AG08395 (cell line): ENCODE results near the gene EDRF1.

Experiments
- DNase-seq: peaks from one replicate; pipeline ENCODE4 v3.0.0; 2012; ENCODE audit warnings: mixed read lengths, low spot score

EDRF1 gene

GRCh38 chr10:125788156-125789034 lies 68.9 kb downstream of the EDRF1 start:
- DNase-seq: no peak

- DNase-seq: no peak
These were observed 73.1 kb downstream of the EDRF1 start for GRCh38 chr10:125792342-125793300.

GRCh38 chr10:125795128-125795527 lies 75.6 kb downstream of the EDRF1 start:
- no peak for DNase-seq

- no peak for DNase-seq
These were observed 76.2 kb downstream of the EDRF1 start for GRCh38 chr10:125795637-125796190.

- DNase-seq: no peak
These were observed 77.9 kb downstream of the EDRF1 start for GRCh38 chr10:125797424-125797823.

GRCh38 chr10:125797994-125798662 lies 78.6 kb downstream of the EDRF1 start:
- no peak for DNase-seq

- DNase-seq: no peak
These were observed 80.1 kb downstream of the EDRF1 start for GRCh38 chr10:125799451-125800182.

- no peak for DNase-seq
These were observed 82.1 kb downstream of the EDRF1 start for GRCh38 chr10:125801574-125801973.

GRCh38 chr10:125802131-125802530 lies 82.6 kb downstream of the EDRF1 start:
- no peak for DNase-seq

- DNase-seq: no peak
These were observed 83.2 kb downstream of the EDRF1 start for GRCh38 chr10:125802739-125803138.

GRCh38 chr10:125808047-125808446 lies 88.5 kb downstream of the EDRF1 start:
- no peak for DNase-seq

GRCh38 chr10:125811251-125811650 lies 91.7 kb downstream of the EDRF1 start:
- peak; percentile 51 for DNase-seq

GRCh38 chr10:125812128-125812750 lies 92.7 kb downstream of the EDRF1 start:
- peak; percentile 20 for DNase-seq
